ENCODE results near the gene SCAMP5. TPM values are rescaled to one million over a fixed set of nuclear protein-coding genes. Genes with fewer than 3 reads are reported as not detected.

SCAMP5 gene
- total and polyA plus RNA-seq, 2 of the 13 experiments (the other 11 are each of a cell fraction or from before 2014, with no cell fraction given) = 34.3 to 49.0 TPM

DNA sequence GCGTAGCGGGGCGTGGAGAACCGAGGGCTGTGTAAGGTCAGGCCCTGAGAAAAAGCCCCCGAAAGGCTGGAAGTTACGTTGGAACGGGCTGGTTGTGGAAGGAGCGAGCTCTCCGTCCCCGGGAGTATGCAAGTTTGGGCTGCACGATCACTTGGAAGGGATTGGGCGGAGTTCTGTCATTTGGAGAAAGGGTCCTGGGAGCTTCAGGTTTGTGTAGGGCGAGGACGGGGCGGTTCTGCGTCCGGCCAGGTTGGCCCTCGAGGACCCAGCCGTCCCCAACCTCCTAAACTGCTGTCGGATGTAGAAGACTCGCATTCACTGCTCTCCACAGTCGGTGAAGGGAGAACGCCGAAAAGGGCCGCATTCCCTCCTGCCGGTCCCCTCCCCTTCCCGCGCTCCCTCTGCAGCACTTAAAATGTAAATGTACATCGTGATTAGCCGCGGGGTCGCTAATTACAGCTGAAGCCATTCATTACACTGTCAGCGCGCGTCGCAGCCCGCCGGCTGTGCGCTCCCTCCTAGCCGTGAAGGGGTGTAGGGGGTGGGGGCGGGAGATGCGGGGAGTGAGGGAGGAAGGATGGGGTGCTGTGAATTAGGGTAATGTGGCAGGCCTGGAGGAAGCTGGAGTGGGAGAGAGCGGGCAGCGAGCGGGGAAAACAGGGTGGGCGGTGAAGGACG, 36.3 kb upstream of the SCAMP5 start:
- BruUV-seq (replicated peaks) = no TSS peak
- H3K4me2 ChIP-seq (ENCODE audit: low read depth, low read length) = peak overlapping the region; percentile 97
- H4K20me1 ChIP-seq (ENCODE audit: insufficient read depth, low read length) = no peaks in the 10 kb centered on the region
- DNase-seq (ENCODE audit: low spot score) (no peak), ATAC-seq (no peak), FAIRE-seq (no peak)
- peaks cover 18% of the 10 kb centered on the region for H3K4me1 ChIP-seq (ENCODE audit: insufficient read depth, low read length)
- ChIA-PET CTCF (ENCODE audit: low intra/inter-chr PET ratio, low total read pairs) (no interaction called here), POLR2A (interaction anchor here (1.2 kb wide), 1 partner anchor 9 kb away, joined by 3 read pairs; no protein-coding TSS in a partner anchor)
- H2AFZ ChIP-seq (ENCODE audit: low read length) = no peak overlapping the region
- H3K9me3 ChIP-seq (ENCODE audit: low read length) = no peaks in the 10 kb centered on the region
- peak overlapping the region; percentile 58; the same call in 1 of the 2 replicates for H3K9ac ChIP-seq (ENCODE audit: insufficient read depth, low read depth, low read length)
- H3K27ac ChIP-seq (ENCODE audit: extremely low read length, insufficient read depth, low read length) = no peak overlapping the region
- in situ Hi-C loops (cut with HindIII; ENCODE audit: extremely low pct_ligation_motif_present, low pct_unique_long_range_greater_than_20kb) (loop anchor here (10.0 kb wide), 2 partner anchors 184 to 324 kb away; no protein-coding TSS in a partner anchor), intact Hi-C loops (cut with micrococcal nuclease; ENCODE audit: unreplicated experiment) (no loop called here)
- H3K27me3 ChIP-seq (ENCODE audit: control insufficient read depth in 1 of 2, insufficient read depth in 2 of 2, low read length in 2 of 2) = peaks cover 5 to 70% of the 10 kb centered on the region in 2 experiments; a peak in 4 of 5 replicates
- WGBS (ENCODE audit: low lambda C conversion rate) = 8% methylated on average over 29 of the region's 47 CpGs
- TF ChIP-seq NCOR1 (IDR thresholded peaks at IDR 0.05; ENCODE audit: borderline replicate concordance, low read length) (0 out of 2 replicates have a peak, but pooled peaks have one; percentile 1), ZFX (CRISPR knock-in tag; IDR thresholded peaks at IDR 0.05; ENCODE audit: low read depth) (0 out of 2 replicates have a peak, but pooled peaks have one; percentile 6), KDM4B (CRISPR knock-in tag; IDR thresholded peaks at IDR 0.05) (no peak), ZNF598 (CRISPR knock-in tag; IDR thresholded peaks at IDR 0.05; ENCODE audit: borderline replicate concordance) (no peak), ZMYM3 (CRISPR knock-in tag; IDR thresholded peaks at IDR 0.05) (peak; percentile 83), ZNF501 (CRISPR knock-in tag; IDR thresholded peaks at IDR 0.05) (0 out of 2 replicates have a peak, but pooled peaks have one; percentile 29), ZNF674 (CRISPR knock-in tag; IDR thresholded peaks at IDR 0.05; ENCODE audit: low read depth) (no peak), BHLHE40 (IDR thresholded peaks at IDR 0.05; ENCODE audit: low read length) (no peak), ZNF777 (CRISPR knock-in tag; IDR thresholded peaks at IDR 0.05) (peak; percentile 26; the same call in 1 of the 2 replicates)
- TF ChIP-seq, protein P1, sequence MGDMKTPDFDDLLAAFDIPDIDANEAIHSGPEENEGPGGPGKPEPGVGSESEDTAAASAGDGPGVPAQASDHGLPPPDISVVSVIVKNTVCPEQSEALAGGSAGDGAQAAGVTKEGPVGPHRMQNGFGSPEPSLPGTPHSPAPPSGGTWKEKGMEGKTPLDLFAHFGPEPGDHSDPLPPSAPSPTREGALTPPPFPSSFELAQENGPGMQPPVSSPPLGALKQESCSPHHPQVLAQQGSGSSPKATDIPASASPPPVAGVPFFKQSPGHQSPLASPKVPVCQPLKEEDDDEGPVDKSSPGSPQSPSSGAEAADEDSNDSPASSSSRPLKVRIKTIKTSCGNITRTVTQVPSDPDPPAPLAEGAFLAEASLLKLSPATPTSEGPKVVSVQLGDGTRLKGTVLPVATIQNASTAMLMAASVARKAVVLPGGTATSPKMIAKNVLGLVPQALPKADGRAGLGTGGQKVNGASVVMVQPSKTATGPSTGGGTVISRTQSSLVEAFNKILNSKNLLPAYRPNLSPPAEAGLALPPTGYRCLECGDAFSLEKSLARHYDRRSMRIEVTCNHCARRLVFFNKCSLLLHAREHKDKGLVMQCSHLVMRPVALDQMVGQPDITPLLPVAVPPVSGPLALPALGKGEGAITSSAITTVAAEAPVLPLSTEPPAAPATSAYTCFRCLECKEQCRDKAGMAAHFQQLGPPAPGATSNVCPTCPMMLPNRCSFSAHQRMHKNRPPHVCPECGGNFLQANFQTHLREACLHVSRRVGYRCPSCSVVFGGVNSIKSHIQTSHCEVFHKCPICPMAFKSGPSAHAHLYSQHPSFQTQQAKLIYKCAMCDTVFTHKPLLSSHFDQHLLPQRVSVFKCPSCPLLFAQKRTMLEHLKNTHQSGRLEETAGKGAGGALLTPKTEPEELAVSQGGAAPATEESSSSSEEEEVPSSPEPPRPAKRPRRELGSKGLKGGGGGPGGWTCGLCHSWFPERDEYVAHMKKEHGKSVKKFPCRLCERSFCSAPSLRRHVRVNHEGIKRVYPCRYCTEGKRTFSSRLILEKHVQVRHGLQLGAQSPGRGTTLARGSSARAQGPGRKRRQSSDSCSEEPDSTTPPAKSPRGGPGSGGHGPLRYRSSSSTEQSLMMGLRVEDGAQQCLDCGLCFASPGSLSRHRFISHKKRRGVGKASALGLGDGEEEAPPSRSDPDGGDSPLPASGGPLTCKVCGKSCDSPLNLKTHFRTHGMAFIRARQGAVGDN (CRISPR knock-in tag; IDR thresholded peaks at IDR 0.05) = peak; percentile 52
- TF ChIP-seq, protein P2, sequence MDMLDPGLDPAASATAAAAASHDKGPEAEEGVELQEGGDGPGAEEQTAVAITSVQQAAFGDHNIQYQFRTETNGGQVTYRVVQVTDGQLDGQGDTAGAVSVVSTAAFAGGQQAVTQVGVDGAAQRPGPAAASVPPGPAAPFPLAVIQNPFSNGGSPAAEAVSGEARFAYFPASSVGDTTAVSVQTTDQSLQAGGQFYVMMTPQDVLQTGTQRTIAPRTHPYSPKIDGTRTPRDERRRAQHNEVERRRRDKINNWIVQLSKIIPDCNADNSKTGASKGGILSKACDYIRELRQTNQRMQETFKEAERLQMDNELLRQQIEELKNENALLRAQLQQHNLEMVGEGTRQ (IDR thresholded peaks at IDR 0.05; ENCODE audit: low read depth, low read length) = no peak
- TF ChIP-seq, protein P2 (CRISPR knock-in tag; IDR thresholded peaks at IDR 0.05; ENCODE audit: borderline replicate concordance) = no peak
- TF ChIP-seq, protein P3, sequence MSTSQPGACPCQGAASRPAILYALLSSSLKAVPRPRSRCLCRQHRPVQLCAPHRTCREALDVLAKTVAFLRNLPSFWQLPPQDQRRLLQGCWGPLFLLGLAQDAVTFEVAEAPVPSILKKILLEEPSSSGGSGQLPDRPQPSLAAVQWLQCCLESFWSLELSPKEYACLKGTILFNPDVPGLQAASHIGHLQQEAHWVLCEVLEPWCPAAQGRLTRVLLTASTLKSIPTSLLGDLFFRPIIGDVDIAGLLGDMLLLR (CRISPR knock-in tag; IDR thresholded peaks at IDR 0.05) = 0 out of 2 replicates have a peak, but pooled peaks have one; percentile 7
- peak overlapping the region; percentile 56 to 78 (median 63) for H3K4me3 ChIP-seq (replicated peaks in 1 of 3; ENCODE audit: insufficient read depth in 1 of 3, low read depth in 2 of 3, low read length in 3 of 3)
- no peaks in the 10 kb centered on the region for H3K36me3 ChIP-seq (replicated peaks in 1 of 2; ENCODE audit: control insufficient read depth in 1 of 2, insufficient read depth in 2 of 2, low read length in 2 of 2)
- H3K79me2 ChIP-seq (ENCODE audit: insufficient read depth, low read length) = no peaks in the 10 kb centered on the region

Measured in HepG2 (cell line).